ENCODE data around the gene UQCRC2.

DNA sequence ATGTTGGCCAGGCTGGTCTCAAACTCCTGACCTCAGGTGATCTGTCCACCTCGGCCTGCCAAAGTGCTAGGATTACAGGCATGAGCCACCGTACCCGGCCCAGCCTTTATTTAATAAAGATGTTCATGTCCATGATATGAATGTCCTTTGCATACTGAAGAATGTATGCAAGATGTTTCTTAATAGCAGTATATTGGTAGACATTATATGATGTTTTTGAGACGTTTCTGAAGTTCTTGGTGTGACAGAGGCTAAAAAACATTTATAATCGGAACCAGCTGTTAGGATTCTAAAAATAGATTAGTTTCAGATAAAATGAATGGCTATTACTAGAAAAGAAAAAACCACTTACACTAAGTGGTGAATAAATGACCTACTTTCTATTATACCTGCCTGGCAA is 36.0 kb downstream of the UQCRC2 start:
- TF ChIP-seq, protein P1, sequence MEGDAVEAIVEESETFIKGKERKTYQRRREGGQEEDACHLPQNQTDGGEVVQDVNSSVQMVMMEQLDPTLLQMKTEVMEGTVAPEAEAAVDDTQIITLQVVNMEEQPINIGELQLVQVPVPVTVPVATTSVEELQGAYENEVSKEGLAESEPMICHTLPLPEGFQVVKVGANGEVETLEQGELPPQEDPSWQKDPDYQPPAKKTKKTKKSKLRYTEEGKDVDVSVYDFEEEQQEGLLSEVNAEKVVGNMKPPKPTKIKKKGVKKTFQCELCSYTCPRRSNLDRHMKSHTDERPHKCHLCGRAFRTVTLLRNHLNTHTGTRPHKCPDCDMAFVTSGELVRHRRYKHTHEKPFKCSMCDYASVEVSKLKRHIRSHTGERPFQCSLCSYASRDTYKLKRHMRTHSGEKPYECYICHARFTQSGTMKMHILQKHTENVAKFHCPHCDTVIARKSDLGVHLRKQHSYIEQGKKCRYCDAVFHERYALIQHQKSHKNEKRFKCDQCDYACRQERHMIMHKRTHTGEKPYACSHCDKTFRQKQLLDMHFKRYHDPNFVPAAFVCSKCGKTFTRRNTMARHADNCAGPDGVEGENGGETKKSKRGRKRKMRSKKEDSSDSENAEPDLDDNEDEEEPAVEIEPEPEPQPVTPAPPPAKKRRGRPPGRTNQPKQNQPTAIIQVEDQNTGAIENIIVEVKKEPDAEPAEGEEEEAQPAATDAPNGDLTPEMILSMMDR (IDR thresholded peaks at IDR 0.05 in 2 of 3, conservative IDR thresholded peaks at IDR 0.05 in 1 of 3; ENCODE audit: borderline replicate concordance in 1 of 3, insufficient read depth in 1 of 3, low read depth in 2 of 3, low read length in 2 of 3): no peak
- TF ChIP-seq, protein P2, sequence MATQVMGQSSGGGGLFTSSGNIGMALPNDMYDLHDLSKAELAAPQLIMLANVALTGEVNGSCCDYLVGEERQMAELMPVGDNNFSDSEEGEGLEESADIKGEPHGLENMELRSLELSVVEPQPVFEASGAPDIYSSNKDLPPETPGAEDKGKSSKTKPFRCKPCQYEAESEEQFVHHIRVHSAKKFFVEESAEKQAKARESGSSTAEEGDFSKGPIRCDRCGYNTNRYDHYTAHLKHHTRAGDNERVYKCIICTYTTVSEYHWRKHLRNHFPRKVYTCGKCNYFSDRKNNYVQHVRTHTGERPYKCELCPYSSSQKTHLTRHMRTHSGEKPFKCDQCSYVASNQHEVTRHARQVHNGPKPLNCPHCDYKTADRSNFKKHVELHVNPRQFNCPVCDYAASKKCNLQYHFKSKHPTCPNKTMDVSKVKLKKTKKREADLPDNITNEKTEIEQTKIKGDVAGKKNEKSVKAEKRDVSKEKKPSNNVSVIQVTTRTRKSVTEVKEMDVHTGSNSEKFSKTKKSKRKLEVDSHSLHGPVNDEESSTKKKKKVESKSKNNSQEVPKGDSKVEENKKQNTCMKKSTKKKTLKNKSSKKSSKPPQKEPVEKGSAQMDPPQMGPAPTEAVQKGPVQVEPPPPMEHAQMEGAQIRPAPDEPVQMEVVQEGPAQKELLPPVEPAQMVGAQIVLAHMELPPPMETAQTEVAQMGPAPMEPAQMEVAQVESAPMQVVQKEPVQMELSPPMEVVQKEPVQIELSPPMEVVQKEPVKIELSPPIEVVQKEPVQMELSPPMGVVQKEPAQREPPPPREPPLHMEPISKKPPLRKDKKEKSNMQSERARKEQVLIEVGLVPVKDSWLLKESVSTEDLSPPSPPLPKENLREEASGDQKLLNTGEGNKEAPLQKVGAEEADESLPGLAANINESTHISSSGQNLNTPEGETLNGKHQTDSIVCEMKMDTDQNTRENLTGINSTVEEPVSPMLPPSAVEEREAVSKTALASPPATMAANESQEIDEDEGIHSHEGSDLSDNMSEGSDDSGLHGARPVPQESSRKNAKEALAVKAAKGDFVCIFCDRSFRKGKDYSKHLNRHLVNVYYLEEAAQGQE (IDR thresholded peaks at IDR 0.05; ENCODE audit: low read depth): no peak
- TF ChIP-seq, protein P3, sequence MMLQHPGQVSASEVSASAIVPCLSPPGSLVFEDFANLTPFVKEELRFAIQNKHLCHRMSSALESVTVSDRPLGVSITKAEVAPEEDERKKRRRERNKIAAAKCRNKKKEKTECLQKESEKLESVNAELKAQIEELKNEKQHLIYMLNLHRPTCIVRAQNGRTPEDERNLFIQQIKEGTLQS (IDR thresholded peaks at IDR 0.05): no peak
- TF ChIP-seq EZH2 (IDR thresholded peaks at IDR 0.05): no peak
- no peak for TF ChIP-seq TCF7L2 (IDR thresholded peaks at IDR 0.05; ENCODE audit: borderline replicate concordance, extremely low read depth, insufficient read depth, insufficient read length)
- TF ChIP-seq JUND (IDR thresholded peaks at IDR 0.05): no peak
- TF ChIP-seq CEBPB (IDR thresholded peaks at IDR 0.05; ENCODE audit: low read depth): no peak
